Endothelial cell of umbilical vein (primary cell): ENCODE results near the gene UNCX. TPM values are rescaled to one million over a fixed set of nuclear protein-coding genes. Genes with fewer than 3 reads are reported as not detected.

Experiments
- BruUV-seq: library from RNA; stranded (reverse); fragments of 400-500 nt; replicated peaks from 2 replicates; lab custom pipeline; 2021; lab: Mats Ljungman, UMichigan
- CTCF ChIA-PET: fragments of 300-600, 350-600 bp; sonication (Branson Sonifier 250); formaldehyde crosslinking; loops from one replicate; lab custom pipeline; 2021; ENCODE audit warnings: antibody characterized with exemption, inconsistent platforms; lab: Charles Lee
- POLR2A ChIA-PET: fragments of 300-600, 350-600 bp; sonication (Branson Sonifier 250); formaldehyde crosslinking; loops from one replicate; lab custom pipeline; 2021; ENCODE audit warnings: antibody characterized with exemption, inconsistent platforms; lab: Charles Lee
- DNase-seq: peaks from one replicate; pipeline ENCODE4 v3.0.0-alpha.2; 2011; ENCODE audit warnings: low read depth, low spot score
- FAIRE-seq: peaks from 2 replicates; lab custom pipeline; 2011; peaks lifted over from hg19 to GRCh38; lab: Jason Lieb, UNC
- H2AFZ ChIP-seq: 2 replicates; pipeline ENCODE4 v1.6.0; 2012; ENCODE audit warnings: low read depth, low read length, control low read depth, inconsistent platforms
- H3K27ac ChIP-seq: 2 replicates; pipeline ENCODE4 v1.5.1; 2011; ENCODE audit warnings: low read depth, mild to moderate bottlenecking, control low read depth, low read length, moderate library complexity; ENCODE audit not compliant: insufficient read depth
- H3K27me3 ChIP-seq, 2 experiments: 2 replicates each; pipeline versions ENCODE4 v1.6.0 to v1.6.1; 2011; ENCODE audit warnings: low read length in 2 of 2, mixed read lengths in 1 of 2; ENCODE audit not compliant: control insufficient read depth in 2 of 2, insufficient read depth in 2 of 2
- H3K36me3 ChIP-seq, 2 experiments: 2 replicates in 1 of 2; 3 replicates in 1 of 2; pipeline ENCODE4 v1.5.1; 2011; ENCODE audit warnings: low read length in 2 of 2, mild to moderate bottlenecking in 1 of 2, moderate library complexity in 1 of 2; ENCODE audit not compliant: control insufficient read depth in 2 of 2, insufficient read depth in 2 of 2; ENCODE audit errors: extremely low read depth in 1 of 2
- H3K4me1 ChIP-seq: 3 replicates; pipeline ENCODE4 v1.5.1; 2011; ENCODE audit warnings: mild to moderate bottlenecking, low read length; ENCODE audit not compliant: control insufficient read depth, insufficient read depth; ENCODE audit errors: extremely low read depth
- H3K4me2 ChIP-seq: 2 replicates; pipeline ENCODE4 v1.6.1; 2011; ENCODE audit warnings: low read length, control low read depth, mixed read lengths; ENCODE audit not compliant: insufficient read depth
- H3K4me3 ChIP-seq, 3 experiments: fragments of 200-600 bp in 1 of 3; sonication (generic), shearing (Covaris generic) in 1 of 3; replicated peaks in 1 of 3; 2 replicates each; pipeline ENCODE4 v1.5.1; 2011 to 2016; ENCODE audit warnings: control low read depth in 3 of 3, low read length in 3 of 3, mild to moderate bottlenecking in 2 of 3, inconsistent platforms in 1 of 3, low read depth in 1 of 3, moderate library complexity in 1 of 3; ENCODE audit not compliant: insufficient read depth in 1 of 3
- H3K79me2 ChIP-seq: 2 replicates; pipeline ENCODE4 v1.6.0; 2012; ENCODE audit warnings: low read length, inconsistent platforms; ENCODE audit not compliant: control insufficient read depth, insufficient read depth
- H3K9ac ChIP-seq: replicated peaks from 2 replicates; pipeline ENCODE3; 2011; ENCODE audit warnings: low read length, control low read depth; ENCODE audit not compliant: insufficient read depth; ENCODE audit errors: extremely low read depth
- H3K9me1 ChIP-seq: replicated peaks from 3 replicates; pipeline ENCODE4 v1.6.0; 2011; ENCODE audit warnings: mild to moderate bottlenecking, low read length; ENCODE audit not compliant: control insufficient read depth, insufficient read depth; ENCODE audit errors: extremely low read depth
- H3K9me3 ChIP-seq: replicated peaks from 2 replicates; pipeline ENCODE4 v1.5.1; 2012; ENCODE audit warnings: low read length, inconsistent platforms; ENCODE audit not compliant: control insufficient read depth, insufficient read depth
- H4K20me1 ChIP-seq: replicated peaks from 2 replicates; pipeline ENCODE3; 2011; ENCODE audit warnings: mild to moderate bottlenecking, low read length; ENCODE audit not compliant: control insufficient read depth, insufficient read depth; ENCODE audit errors: extremely low read depth
- EZH2 ChIP-seq: IDR thresholded peaks from 2 replicates; pipeline ENCODE4 v1.6.1; 2012; ENCODE audit warnings: borderline replicate concordance, low read depth, mild to moderate bottlenecking, moderate library complexity, low read length, inconsistent platforms; ENCODE audit not compliant: severe bottlenecking
- FOS ChIP-seq: IDR thresholded peaks from 2 replicates; pipeline ENCODE4 v1.6.1; 2011; ENCODE audit warnings: mild to moderate bottlenecking, low read length, moderate library complexity, borderline replicate concordance; ENCODE audit not compliant: insufficient read depth
- GATA2 ChIP-seq: IDR thresholded peaks from 2 replicates; pipeline ENCODE4 v1.7.0; 2011; ENCODE audit warnings: low read depth, mild to moderate bottlenecking, moderate library complexity, mixed read lengths, low read length; ENCODE audit not compliant: insufficient read length, insufficient read depth
- JUN ChIP-seq: IDR thresholded peaks from 2 replicates; pipeline ENCODE4 v1.6.1; 2011; ENCODE audit warnings: borderline replicate concordance, low read depth; ENCODE audit not compliant: insufficient read length, insufficient read depth
- MYC ChIP-seq: IDR thresholded peaks from one replicate; pipeline ENCODE4 v1.6.1; 2011; ENCODE audit warnings: mild to moderate bottlenecking, low read depth, low read length
- POLR2A ChIP-seq: IDR thresholded peaks from 2 replicates; pipeline ENCODE4 v1.6.1; 2012; ENCODE audit warnings: low read depth, mild to moderate bottlenecking, control low read depth, low read length
- POLR2AphosphoS5 ChIP-seq: IDR thresholded peaks from 2 replicates; pipeline ENCODE4 v1.6.1; 2012; ENCODE audit warnings: low read depth, mild to moderate bottlenecking, control low read depth, low read length, moderate library complexity; ENCODE audit not compliant: insufficient read depth
- dilution Hi-C: fragments of 300-500 bp; cut with MboI; formaldehyde crosslinking; loops from one replicate; pipeline ENCODE4 v1.15.0; 2019; ENCODE audit warnings: low sequenced_read_pairs; ENCODE audit not compliant: extremely low pct_ligation_motif_present
- intact Hi-C: fragments of 100-400 bp; cut with micrococcal nuclease; formaldehyde crosslinking; loops from one replicate; pipeline ENCODE4 v1.10.0; 2022
- polyA plus RNA-seq, 4 experiments: library from polyadenylated mRNA; depleted of rRNA in 3 of 4; stranded (reverse) in 3 of 4; unstranded in 1 of 4; fragments of >200 nt; gene quantifications; 2 replicates each; pipeline versions ENCODE4 v1.2.1 to v1.2.3, GENCODE V29; 2011 to 2012; ENCODE audit warnings: missing spikeins in 1 of 4
- total RNA-seq: library from RNA; stranded (reverse); gene quantifications from 2 replicates; pipeline ENCODE4 v1.2.3, GENCODE V29; 2021
- TF ChIP-seq, protein P1 (sequence below): IDR thresholded peaks from 2 replicates; pipeline ENCODE4 v1.6.1; 2011; ENCODE audit not compliant: insufficient read depth, insufficient read length
- TF ChIP-seq, protein P2 (sequence below), 2 donors: IDR thresholded peaks; 1 replicate in 1 of 2; 2 replicates in 1 of 2; pipeline ENCODE4 v1.5.1; 2011; ENCODE audit warnings: low read length in 2 of 2, mild to moderate bottlenecking in 2 of 2, moderate library complexity in 2 of 2, control low read depth in 1 of 2, inconsistent platforms in 1 of 2, low read depth in 1 of 2; ENCODE audit not compliant: insufficient read depth in 1 of 2; ENCODE audit errors: extremely low read depth in 1 of 2

Gene UNCX
- total and polyA plus RNA-seq, 2 donors (not counting 3 experiments of a cell fraction or from before 2014, with no cell fraction given), result not detected

DNA sequence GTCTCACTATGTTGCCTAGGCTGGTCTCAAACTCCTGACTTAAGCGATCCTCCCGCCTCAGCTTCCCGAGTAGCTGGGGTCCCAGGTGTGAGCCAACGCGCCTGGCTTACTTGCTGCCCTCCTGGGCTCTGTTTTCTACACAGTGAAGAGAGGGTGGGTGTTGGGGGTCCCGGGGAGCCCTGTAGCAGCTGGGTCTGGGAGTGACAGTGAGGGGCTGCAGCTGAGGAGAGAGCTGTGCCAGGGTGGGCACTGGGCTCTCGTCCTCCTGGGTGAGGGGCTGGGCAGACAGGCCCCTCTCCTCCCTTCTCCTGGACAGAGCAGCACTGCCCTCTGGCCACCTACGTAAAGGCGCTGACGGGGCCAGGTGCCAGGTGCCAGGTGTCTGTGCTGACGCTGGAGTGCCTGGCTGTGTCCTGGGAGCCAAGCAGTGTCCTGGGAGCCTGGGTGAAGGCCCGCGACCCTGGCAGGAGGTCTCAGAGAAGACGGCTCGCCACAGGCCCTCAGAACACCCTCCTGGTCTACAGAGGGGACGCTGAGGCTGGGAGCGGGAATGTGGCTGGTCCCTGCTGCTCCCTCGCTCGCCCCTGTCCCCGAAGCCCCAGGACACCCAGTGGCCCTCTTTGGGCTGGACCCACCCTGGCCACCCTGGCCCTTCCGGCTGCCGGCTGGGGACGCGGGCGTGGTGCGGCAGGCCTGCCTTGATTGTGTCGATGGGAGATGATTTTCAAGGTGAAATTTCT, 35.6 kb downstream of the UNCX start:
- no TSS peak for BruUV-seq
- Histone ChIP-seq H3K9ac (no peak overlapping the region), H3K36me3 (no peaks in the 10 kb centered on the region), H3K27ac (no peak overlapping the region), H3K4me3 (no peak overlapping the region), H2AFZ (no peak overlapping the region), H3K9me1 (no peaks in the 10 kb centered on the region), H3K9me3 (no peaks in the 10 kb centered on the region), H3K27me3 (no peaks in the 10 kb centered on the region), H4K20me1 (no peaks in the 10 kb centered on the region), H3K79me2 (no peaks in the 10 kb centered on the region), H3K4me2 (no peak overlapping the region), H3K4me1 (no peaks in the 10 kb centered on the region)
- DNase-seq, result no peak
- FAIRE-seq, result no peak
- intact Hi-C loops (no loop called here), dilution Hi-C loops (no loop called here)
- ChIA-PET CTCF (interaction anchor here (0.6 kb wide), 1 partner anchor 107 kb away, joined by 3 read pairs; no protein-coding TSS in a partner anchor), POLR2A (no interaction called here)
- TF ChIP-seq JUN, result no peak
- no peak for TF ChIP-seq POLR2AphosphoS5
- TF ChIP-seq, protein P1, sequence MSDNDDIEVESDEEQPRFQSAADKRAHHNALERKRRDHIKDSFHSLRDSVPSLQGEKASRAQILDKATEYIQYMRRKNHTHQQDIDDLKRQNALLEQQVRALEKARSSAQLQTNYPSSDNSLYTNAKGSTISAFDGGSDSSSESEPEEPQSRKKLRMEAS, result no peak
- TF ChIP-seq EZH2, result no peak
- TF ChIP-seq, protein P2, sequence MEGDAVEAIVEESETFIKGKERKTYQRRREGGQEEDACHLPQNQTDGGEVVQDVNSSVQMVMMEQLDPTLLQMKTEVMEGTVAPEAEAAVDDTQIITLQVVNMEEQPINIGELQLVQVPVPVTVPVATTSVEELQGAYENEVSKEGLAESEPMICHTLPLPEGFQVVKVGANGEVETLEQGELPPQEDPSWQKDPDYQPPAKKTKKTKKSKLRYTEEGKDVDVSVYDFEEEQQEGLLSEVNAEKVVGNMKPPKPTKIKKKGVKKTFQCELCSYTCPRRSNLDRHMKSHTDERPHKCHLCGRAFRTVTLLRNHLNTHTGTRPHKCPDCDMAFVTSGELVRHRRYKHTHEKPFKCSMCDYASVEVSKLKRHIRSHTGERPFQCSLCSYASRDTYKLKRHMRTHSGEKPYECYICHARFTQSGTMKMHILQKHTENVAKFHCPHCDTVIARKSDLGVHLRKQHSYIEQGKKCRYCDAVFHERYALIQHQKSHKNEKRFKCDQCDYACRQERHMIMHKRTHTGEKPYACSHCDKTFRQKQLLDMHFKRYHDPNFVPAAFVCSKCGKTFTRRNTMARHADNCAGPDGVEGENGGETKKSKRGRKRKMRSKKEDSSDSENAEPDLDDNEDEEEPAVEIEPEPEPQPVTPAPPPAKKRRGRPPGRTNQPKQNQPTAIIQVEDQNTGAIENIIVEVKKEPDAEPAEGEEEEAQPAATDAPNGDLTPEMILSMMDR (IDR thresholded peaks at IDR 0.05; ENCODE audit: extremely low read depth in 1 of 2, insufficient read depth in 1 of 2, low read depth in 1 of 2, low read length in 2 of 2), result no peak
- TF ChIP-seq MYC, result no peak
- no peak for TF ChIP-seq FOS
- TF ChIP-seq POLR2A, result no peak
- TF ChIP-seq GATA2, result no peak
